Esophagus muscularis mucosa (tissue), 4 donors: ENCODE data around the gene DDI2. TPM values are rescaled to one million over a fixed set of nuclear protein-coding genes. Genes with fewer than 3 reads are reported as not detected.
A peak's percentile ranks its signal among the peaks of the same experiment; 100 is the strongest.

Experiments
- DNase-seq: peaks from one replicate; pipeline ENCODE4 v3.0.0-alpha.2; 2017; ENCODE audit errors: extremely low spot score
- H3K27ac ChIP-seq, 4 donors: fragments of 200-600 bp; sonication (generic); replicated peaks in 1 of 4; 1 replicate in 3 of 4; 2 replicates in 1 of 4; pipeline ENCODE4 v1.5.1; 2016 to 2019; ENCODE audit warnings: mild to moderate bottlenecking in 1 of 4
- H3K27me3 ChIP-seq, 4 donors: fragments of 200-600 bp; sonication (generic); one replicate each; pipeline versions ENCODE4 v1.5.1 to v1.6.0; 2016 to 2019
- H3K36me3 ChIP-seq, 4 donors: fragments of 200-600 bp; sonication (generic); one replicate each; pipeline ENCODE4 v1.5.1; 2016 to 2019
- H3K4me1 ChIP-seq, 4 donors: fragments of 200-600 bp; sonication (generic); one replicate each; pipeline ENCODE4 v1.5.1; 2016 to 2019
- H3K4me3 ChIP-seq, 4 donors: fragments of 200-600 bp; sonication (generic); 1 replicate in 2 of 4; 2 replicates in 2 of 4; pipeline ENCODE4 v1.5.1; 2016 to 2019; ENCODE audit warnings: mild to moderate bottlenecking in 4 of 4, moderate library complexity in 1 of 4
- H3K9me3 ChIP-seq, 4 donors: fragments of 200-600 bp; sonication (generic); 1 replicate in 3 of 4; 2 replicates in 1 of 4; pipeline ENCODE4 v1.5.1; 2016 to 2019
- CTCF ChIP-seq, 3 experiments: fragments of 200-600 bp in 2 of 3; fragments of 450-650 bp in 1 of 3; sonication (generic) in 2 of 3; IDR thresholded peaks; one replicate each; pipeline ENCODE4 v1.5.1; 2017 to 2019; ENCODE audit warnings: antibody characterized with exemption in 3 of 3, mild to moderate bottlenecking in 2 of 3, moderate library complexity in 1 of 3
- EP300 ChIP-seq: sonication (generic); formaldehyde crosslinking; IDR thresholded peaks from one replicate; pipeline ENCODE4 v1.6.1; 2017; ENCODE audit warnings: antibody characterized with exemption
- POLR2A ChIP-seq: fragments of 450-650 bp; IDR thresholded peaks from one replicate; pipeline ENCODE4 v1.6.1; 2017; ENCODE audit warnings: antibody characterized with exemption, moderate library complexity, mild to moderate bottlenecking, low read depth
- POLR2AphosphoS5 ChIP-seq, 2 donors: sonication (generic); formaldehyde crosslinking; IDR thresholded peaks; one replicate each; pipeline ENCODE4 v1.6.1; 2017; ENCODE audit warnings: antibody characterized with exemption in 2 of 2
- WGBS: methylation state at CpG from one replicate; pipeline ENCODE4 v1.1.5; 2018; 5-methylcytosine and 5-hydroxymethylcytosine counted together
- intact Hi-C: fragments of 100-400 bp; cut with DNase I; formaldehyde crosslinking; loops from one replicate; pipeline ENCODE4 v1.15.1; 2023
- total RNA-seq, 4 donors: library from RNA; depleted of rRNA; stranded (reverse); fragments of >200 nt; gene quantifications; one replicate each; pipeline versions ENCODE4 v1.1.0 to v1.2.1, GENCODE V29; 2016

DDI2 gene
- total RNA-seq, 4 donors from 2014 or later: 14.4 to 24.9 (median 17.2) TPM

- Histone ChIP-seq H3K27me3 (no peaks in the 10 kb centered on the region), H3K27ac (no peak overlapping the region), H3K9me3 (no peaks in the 10 kb centered on the region), H3K4me1 (peaks cover 7 to 17% (median 9%) of the 10 kb centered on the region in 4 donors), H3K36me3 (no peaks in the 10 kb centered on the region), H3K4me3 (no peak overlapping the region)
- no peak for DNase-seq
- 100% methylated on average over 1 of the region's 1 CpG for WGBS
- intact Hi-C loops: no loop called here
- no peak for TF ChIP-seq POLR2A
- TF ChIP-seq EP300: no peak
- no peak for TF ChIP-seq CTCF (IDR thresholded peaks at IDR 0.05)
- TF ChIP-seq POLR2AphosphoS5 (IDR thresholded peaks at IDR 0.05): no peak
These were observed 61.3 kb downstream of the DDI2 start for GRCh38 chr1:15678578-15678977.

GRCh38 chr1:15680131-15680530, 62.9 kb downstream of the DDI2 start:
- intact Hi-C loops: no loop called here
- TF ChIP-seq EP300 (no peak), CTCF (IDR thresholded peaks at IDR 0.05) (no peak), POLR2AphosphoS5 (IDR thresholded peaks at IDR 0.05) (no peak), POLR2A (no peak)

GRCh38 chr1:15680561-15681348, 63.5 kb downstream of the DDI2 start:
- Histone ChIP-seq H3K4me3 (no peak overlapping the region), H3K27ac (peak overlapping the region in 3 of 4 donors; percentile 36 to 62 (median 52)), H3K27me3 (no peaks in the 10 kb centered on the region), H3K36me3 (no peaks in the 10 kb centered on the region), H3K4me1 (peaks cover 15 to 26% (median 20%) of the 10 kb centered on the region in 4 donors), H3K9me3 (no peaks in the 10 kb centered on the region)
- intact Hi-C loops: no loop called here
- no peak for DNase-seq
- TF ChIP-seq CTCF (IDR thresholded peaks at IDR 0.05) (no peak), POLR2AphosphoS5 (IDR thresholded peaks at IDR 0.05) (peak; percentile 23 to 36), POLR2A (no peak), EP300 (no peak)
- 91% methylated on average over 7 of the region's 7 CpGs for WGBS

More at GRCh38 chr1:15680131-15680530, 62.9 kb downstream of the DDI2 start:
- DNase-seq: no peak
- 97% methylated on average over 11 of the region's 11 CpGs for WGBS
- Histone ChIP-seq H3K27me3 (no peaks in the 10 kb centered on the region), H3K27ac (peak overlapping the region in 2 of 4 donors; percentile 52 to 62), H3K9me3 (no peaks in the 10 kb centered on the region), H3K4me1 (peaks cover 11 to 20% (median 15%) of the 10 kb centered on the region in 4 donors), H3K36me3 (no peaks in the 10 kb centered on the region), H3K4me3 (no peak overlapping the region)

- no peak for DNase-seq
- intact Hi-C loops: no loop called here
- no peaks in the 10 kb centered on the region for H3K27me3 ChIP-seq
- no peak overlapping the region for H3K4me3 ChIP-seq
- peaks cover 17 to 35% (median 29%) of the 10 kb centered on the region in 4 donors for H3K4me1 ChIP-seq
- no peaks in the 10 kb centered on the region for H3K36me3 ChIP-seq
- no peaks in the 10 kb centered on the region for H3K9me3 ChIP-seq
- 90% methylated on average over 11 of the region's 12 CpGs for WGBS
- peak overlapping the region in 3 of 4 donors; percentile 20 to 58 (median 36) for H3K27ac ChIP-seq
- TF ChIP-seq EP300 (no peak), CTCF (IDR thresholded peaks at IDR 0.05) (no peak), POLR2A (no peak)
These were observed 64.4 kb downstream of the DDI2 start for GRCh38 chr1:15681349-15682292.
